ENCODE measurements around the gene PIGC.

- TF ChIP-seq EZH2 (IDR thresholded peaks at IDR 0.05; ENCODE audit: borderline replicate concordance, low read length): no peak
- TF ChIP-seq, protein P1, sequence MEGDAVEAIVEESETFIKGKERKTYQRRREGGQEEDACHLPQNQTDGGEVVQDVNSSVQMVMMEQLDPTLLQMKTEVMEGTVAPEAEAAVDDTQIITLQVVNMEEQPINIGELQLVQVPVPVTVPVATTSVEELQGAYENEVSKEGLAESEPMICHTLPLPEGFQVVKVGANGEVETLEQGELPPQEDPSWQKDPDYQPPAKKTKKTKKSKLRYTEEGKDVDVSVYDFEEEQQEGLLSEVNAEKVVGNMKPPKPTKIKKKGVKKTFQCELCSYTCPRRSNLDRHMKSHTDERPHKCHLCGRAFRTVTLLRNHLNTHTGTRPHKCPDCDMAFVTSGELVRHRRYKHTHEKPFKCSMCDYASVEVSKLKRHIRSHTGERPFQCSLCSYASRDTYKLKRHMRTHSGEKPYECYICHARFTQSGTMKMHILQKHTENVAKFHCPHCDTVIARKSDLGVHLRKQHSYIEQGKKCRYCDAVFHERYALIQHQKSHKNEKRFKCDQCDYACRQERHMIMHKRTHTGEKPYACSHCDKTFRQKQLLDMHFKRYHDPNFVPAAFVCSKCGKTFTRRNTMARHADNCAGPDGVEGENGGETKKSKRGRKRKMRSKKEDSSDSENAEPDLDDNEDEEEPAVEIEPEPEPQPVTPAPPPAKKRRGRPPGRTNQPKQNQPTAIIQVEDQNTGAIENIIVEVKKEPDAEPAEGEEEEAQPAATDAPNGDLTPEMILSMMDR (conservative IDR thresholded peaks at IDR 0.05 in 1 of 2, IDR thresholded peaks at IDR 0.05 in 1 of 2; ENCODE audit: extremely low read depth in 1 of 2, insufficient read depth in 1 of 2, low read depth in 1 of 2, low read length in 2 of 2): no peak
These were observed 16.7 kb downstream of the PIGC start for GRCh38 chr1:172427191-172427590.

All from mammary epithelial cell (primary cell).